H1 (cell line): ENCODE results near the gene CWC27. TPM values are rescaled to one million over a fixed set of nuclear protein-coding genes. Genes with fewer than 3 reads are reported as not detected.

ENCODE experiments used
- CTCF ChIA-PET: fragments of 300-600 bp; sonication (Branson Sonifier 250); formaldehyde crosslinking; loops from one replicate; lab custom pipeline; 2021; ENCODE audit not compliant: partially characterized antibody; lab: Charles Lee
- POLR2A ChIA-PET: fragments of 300-600 bp; sonication (Branson Sonifier 250); formaldehyde crosslinking; loops from one replicate; lab custom pipeline; 2021; ENCODE audit warnings: inconsistent platforms; ENCODE audit not compliant: partially characterized antibody; lab: Charles Lee
- DNase-seq, 2 experiments: peaks; one replicate each; pipeline versions ENCODE4 v3.0.0 to v3.0.0-alpha.2; 2010 to 2022; ENCODE audit warnings: low spot score in 2 of 2, low read depth in 1 of 2, mixed read lengths in 1 of 2
- FAIRE-seq: peaks from 2 replicates; lab custom pipeline; 2011; peaks lifted over from hg19 to GRCh38; lab: Jason Lieb, UNC
- H2AFZ ChIP-seq: 2 replicates; pipeline ENCODE4 v1.8.1; 2012; ENCODE audit warnings: low read length, inconsistent platforms
- H2AK5ac ChIP-seq: 2 replicates; pipeline ENCODE4 v1.6.1; 2013; ENCODE audit warnings: low read depth, low read length
- H2BK120ac ChIP-seq: replicated peaks from 2 replicates; pipeline ENCODE3; 2013; ENCODE audit warnings: low read depth, low read length, inconsistent platforms
- H2BK12ac ChIP-seq: 2 replicates; pipeline ENCODE4 v1.6.1; 2013; ENCODE audit warnings: low read depth, low read length
- H2BK15ac ChIP-seq: 2 replicates; pipeline ENCODE4 v1.6.1; 2013; ENCODE audit warnings: low read length
- H2BK20ac ChIP-seq: 2 replicates; pipeline ENCODE4 v1.6.1; 2013; ENCODE audit warnings: low read length
- H2BK5ac ChIP-seq: 2 replicates; pipeline ENCODE4 v1.6.1; 2013; ENCODE audit warnings: low read depth, low read length
- H3K14ac ChIP-seq: 2 replicates; pipeline ENCODE4 v1.6.1; 2013; ENCODE audit warnings: inconsistent platforms; ENCODE audit not compliant: insufficient read length
- H3K18ac ChIP-seq: 2 replicates; pipeline ENCODE4 v1.6.1; 2013; ENCODE audit warnings: low read length; ENCODE audit errors: extremely low read depth
- H3K23ac ChIP-seq: 2 replicates; pipeline ENCODE4 v1.6.1; 2013; ENCODE audit warnings: inconsistent platforms; ENCODE audit not compliant: insufficient read length
- H3K23me2 ChIP-seq: 2 replicates; pipeline ENCODE4 v1.6.1; 2013; ENCODE audit warnings: low read depth, low read length
- H3K27ac ChIP-seq: 2 replicates; pipeline ENCODE4 v1.6.1; 2011; ENCODE audit warnings: low read depth, low read length, inconsistent platforms
- H3K27me3 ChIP-seq, 4 experiments: replicated peaks in 1 of 4; 1 replicate in 1 of 4; 2 replicates in 3 of 4; pipeline versions ENCODE4 v1.6.1 to v1.8.1; 2011 to 2013; ENCODE audit warnings: low read length in 3 of 4, mild to moderate bottlenecking in 3 of 4, inconsistent platforms in 2 of 4, mixed read lengths in 2 of 4, moderate library complexity in 1 of 4; ENCODE audit not compliant: control insufficient read depth in 3 of 4, insufficient read depth in 3 of 4; ENCODE audit errors: extremely low read depth in 1 of 4
- H3K36me3 ChIP-seq, 4 experiments: 2 replicates each; pipeline versions ENCODE4 v1.6.1 to v1.8.1; 2011 to 2013; ENCODE audit warnings: mild to moderate bottlenecking in 4 of 4, low read length in 3 of 4, moderate library complexity in 2 of 4, control low read depth in 1 of 4, inconsistent platforms in 1 of 4; ENCODE audit not compliant: insufficient read depth in 4 of 4, control insufficient read depth in 2 of 4
- H3K4ac ChIP-seq: replicated peaks from 2 replicates; pipeline ENCODE3; 2013; ENCODE audit warnings: low read length, low read depth, mixed read lengths, inconsistent platforms; ENCODE audit not compliant: insufficient read length
- H3K4me1 ChIP-seq, 4 experiments: replicated peaks in 1 of 4; 1 replicate in 1 of 4; 2 replicates in 3 of 4; pipeline versions ENCODE4 v1.6.1 to v1.8.1; 2011 to 2013; ENCODE audit warnings: low read length in 3 of 4, inconsistent platforms in 2 of 4, mixed read lengths in 1 of 4; ENCODE audit not compliant: insufficient read depth in 4 of 4, control insufficient read depth in 3 of 4
- H3K4me2 ChIP-seq, 2 experiments: 2 replicates each; pipeline versions ENCODE4 v1.6.1 to v1.8.1; 2011 to 2013; ENCODE audit warnings: low read depth in 2 of 2, low read length in 2 of 2, control low read depth in 1 of 2, inconsistent platforms in 1 of 2, mild to moderate bottlenecking in 1 of 2; ENCODE audit not compliant: insufficient read depth in 1 of 2
- H3K4me3 ChIP-seq, 4 experiments: fragments of 200-600, 300-600 bp in 1 of 4; sonication (generic), shearing (Covaris generic), sonication (Bioruptor Twin) in 1 of 4; 2 replicates each; pipeline versions ENCODE4 v1.5.1 to v1.8.1; 2011 to 2016; ENCODE audit warnings: low read length in 4 of 4, low read depth in 3 of 4, control low read depth in 2 of 4, inconsistent platforms in 2 of 4, mild to moderate bottlenecking in 2 of 4, mixed read lengths in 1 of 4, moderate library complexity in 1 of 4; ENCODE audit not compliant: insufficient read depth in 2 of 4; ENCODE audit errors: extremely low read depth in 1 of 4
- H3K56ac ChIP-seq: replicated peaks from 2 replicates; pipeline ENCODE3; 2013; ENCODE audit warnings: low read depth, mild to moderate bottlenecking, mixed read lengths, low read length, inconsistent platforms; ENCODE audit not compliant: insufficient read length
- H3K79me1 ChIP-seq: 2 replicates; pipeline ENCODE4 v1.6.1; 2013; ENCODE audit warnings: low read depth, low read length, control low read depth
- H3K79me2 ChIP-seq, 2 experiments: 2 replicates each; pipeline versions ENCODE4 v1.6.1 to v1.8.1; 2012 to 2013; ENCODE audit warnings: low read length in 2 of 2, mild to moderate bottlenecking in 2 of 2, inconsistent platforms in 1 of 2; ENCODE audit not compliant: insufficient read depth in 2 of 2, control insufficient read depth in 1 of 2
- H3K9ac ChIP-seq, 4 experiments: replicated peaks in 1 of 4; 1 replicate in 1 of 4; 2 replicates in 3 of 4; pipeline versions ENCODE4 v1.6.1 to v1.8.1; 2011 to 2013; ENCODE audit warnings: low read depth in 3 of 4, low read length in 3 of 4, control low read depth in 2 of 4, mild to moderate bottlenecking in 2 of 4, moderate library complexity in 2 of 4, inconsistent platforms in 1 of 4; ENCODE audit errors: extremely low read depth in 1 of 4
- H3K9me3 ChIP-seq, 2 experiments: 2 replicates each; pipeline versions ENCODE4 v1.6.1 to v1.8.1; 2012 to 2013; ENCODE audit warnings: mild to moderate bottlenecking in 2 of 2, moderate library complexity in 2 of 2, control low read depth in 1 of 2, inconsistent platforms in 1 of 2, low read depth in 1 of 2, low read length in 1 of 2, mixed read lengths in 1 of 2; ENCODE audit not compliant: insufficient read depth in 2 of 2
- H4K20me1 ChIP-seq, 2 experiments: replicated peaks in 1 of 2; 2 replicates each; pipeline versions ENCODE3 to v1.8.1; 2011 to 2013; ENCODE audit warnings: inconsistent platforms in 2 of 2, low read length in 2 of 2, mild to moderate bottlenecking in 1 of 2; ENCODE audit not compliant: insufficient read depth in 2 of 2, control insufficient read depth in 1 of 2
- H4K5ac ChIP-seq: 2 replicates; pipeline ENCODE4 v1.6.1; 2013; ENCODE audit warnings: low read length, low read depth, mixed read lengths, inconsistent platforms; ENCODE audit not compliant: insufficient read length
- H4K8ac ChIP-seq: 2 replicates; pipeline ENCODE4 v1.8.0; 2013; ENCODE audit warnings: mild to moderate bottlenecking, moderate library complexity, low read length, inconsistent platforms; ENCODE audit not compliant: insufficient read depth; ENCODE audit errors: extremely low read depth
- H4K91ac ChIP-seq: replicated peaks from 2 replicates; pipeline ENCODE3; 2013; ENCODE audit warnings: low read length, mixed read lengths, inconsistent platforms; ENCODE audit not compliant: insufficient read length
- ATF2 ChIP-seq: IDR thresholded peaks from 2 replicates; pipeline ENCODE4 v1.6.1; 2012; ENCODE audit warnings: low read length, inconsistent platforms
- BRCA1 ChIP-seq: IDR thresholded peaks from 2 replicates; pipeline ENCODE4 v1.6.1; 2012; ENCODE audit warnings: low read depth, low read length, improper control_type of control experiment
- E2F6 ChIP-seq: IDR thresholded peaks from 2 replicates; pipeline ENCODE4 v1.6.1; 2012; ENCODE audit warnings: inconsistent platforms
- EP300 ChIP-seq, 2 experiments: IDR thresholded peaks; 1 replicate in 1 of 2; 2 replicates in 1 of 2; pipeline ENCODE4 v1.6.1; 2011 to 2012; ENCODE audit warnings: low read depth in 2 of 2, low read length in 2 of 2, mild to moderate bottlenecking in 2 of 2, borderline replicate concordance in 1 of 2, inconsistent platforms in 1 of 2, moderate library complexity in 1 of 2
- GABPA ChIP-seq: IDR thresholded peaks from 2 replicates; pipeline ENCODE4 v1.6.1; 2011; ENCODE audit warnings: mild to moderate bottlenecking, low read length, moderate library complexity, borderline replicate concordance; ENCODE audit not compliant: insufficient read depth
- GTF2F1 ChIP-seq: IDR thresholded peaks from 2 replicates; pipeline ENCODE4 v1.6.1; 2012; ENCODE audit warnings: low read depth, low read length, improper control_type of control experiment, borderline replicate concordance
- RAD21 ChIP-seq, 2 experiments: IDR thresholded peaks in 1 of 2; conservative IDR thresholded peaks in 1 of 2; 2 replicates each; pipeline ENCODE4 v1.6.1; 2011; ENCODE audit warnings: low read depth in 2 of 2, low read length in 2 of 2, improper control_type of control experiment in 1 of 2, inconsistent platforms in 1 of 2, mild to moderate bottlenecking in 1 of 2, moderate library complexity in 1 of 2
- RNF2 ChIP-seq: fragments of 200-900, 300-1000 bp; sonication (generic); IDR thresholded peaks from 2 replicates; pipeline ENCODE4 v1.7.1; 2016; ENCODE audit warnings: borderline replicate concordance, low read depth, mild to moderate bottlenecking, antibody characterized with exemption, low read length; ENCODE audit not compliant: poor library complexity, severe bottlenecking; ENCODE audit errors: missing control alignments
- SIRT6 ChIP-seq: IDR thresholded peaks from one replicate; pipeline ENCODE4 v1.7.1; 2012; ENCODE audit warnings: low read length, inconsistent platforms
- ZNF274 ChIP-seq: IDR thresholded peaks from 2 replicates; pipeline ENCODE4 v1.7.0; 2012; ENCODE audit warnings: low read length, borderline replicate concordance; ENCODE audit errors: extremely low read depth
- WGBS, 2 experiments: shearing (Covaris generic) in 1 of 2; methylation state at CpG; one replicate each; pipeline versions ENCODE4 v1.1.6 to v1.1.7; 2013 to 2015; ENCODE audit warnings: low lambda C conversion rate in 2 of 2, mixed read lengths in 2 of 2, inconsistent platforms in 1 of 2, low coverage in 1 of 2, missing lambda C conversion rate in 1 of 2; ENCODE audit not compliant: insufficient replicate concordance in 2 of 2, insufficient coverage in 1 of 2, insufficient read length in 1 of 2; ENCODE audit errors: extremely low coverage in 1 of 2, missing lambda C conversion rate in 1 of 2; 5-methylcytosine and 5-hydroxymethylcytosine counted together
- polyA plus RNA-seq, 7 experiments: library from polyadenylated mRNA; depleted of rRNA in 3 of 7; stranded (reverse) in 5 of 7; unstranded in 2 of 7; fragments of >200 nt in 5 of 7; fragments of 200-250 nt in 2 of 7; gene quantifications; 1 replicate in 5 of 7; 2 replicates in 1 of 7; 4 replicates in 1 of 7; pipeline versions ENCODE4 v1.2.1 to v1.2.3, GENCODE V29; 2011 to 2013; ENCODE audit warnings: missing spikeins in 2 of 7, mixed read lengths in 2 of 7
- total RNA-seq: library from RNA; stranded (reverse); fragmentation: NEBNext Ultra II Directional; extraction: Animal tissue kit (Norgen Biotek cat#: 25700); gene quantifications from 2 replicates; pipeline ENCODE4 v1.2.1, GENCODE V29; 2021

Gene CWC27
- total and polyA plus RNA-seq, 2 of the 8 experiments (the other 6 are each of a cell fraction or from before 2014, with no cell fraction given), result 24.9 to 43.4 TPM

- FAIRE-seq (no peak), DNase-seq (no peak)
- no peaks in the 10 kb centered on the region for H4K20me1 ChIP-seq
- H3K14ac ChIP-seq, result no peak overlapping the region
- H3K36me3 ChIP-seq, result peaks cover 0 to 7% (median 1%) of the 10 kb centered on the region in 4 experiments; a peak in 2 of 8 replicates
- 0 out of 4 replicates have a peak, but pooled peaks cover 0 to 2% of the 10 kb centered on the region in 2 experiments for H3K9me3 ChIP-seq
- H3K56ac ChIP-seq, result no peak overlapping the region
- no peak overlapping the region for H3K23ac ChIP-seq
- ChIA-PET POLR2A (interaction anchor here (1.6 kb wide), 1 partner anchor 15 kb away, joined by 3 read pairs; no protein-coding TSS in a partner anchor), CTCF (no interaction called here)
- no peaks in the 10 kb centered on the region; a peak in 1 of 7 replicates for H3K4me1 ChIP-seq
- H2AK5ac ChIP-seq, result no peak overlapping the region
- no peaks in the 10 kb centered on the region for H3K23me2 ChIP-seq
- H3K4me3 ChIP-seq, result no peak overlapping the region
- no peak overlapping the region for H4K5ac ChIP-seq
- no peak overlapping the region for H2BK5ac ChIP-seq
- no peak overlapping the region for H2BK120ac ChIP-seq
- no peak overlapping the region for H3K9ac ChIP-seq
- H2BK12ac ChIP-seq, result no peak overlapping the region
- H3K4ac ChIP-seq, result no peak overlapping the region
- H4K91ac ChIP-seq, result no peak overlapping the region
- H2BK15ac ChIP-seq, result no peak overlapping the region
- H2AFZ ChIP-seq, result no peak overlapping the region
- H3K79me2 ChIP-seq, result no peaks in the 10 kb centered on the region
- no peak overlapping the region for H3K4me2 ChIP-seq
- no peaks in the 10 kb centered on the region for H3K27me3 ChIP-seq
- no peak overlapping the region for H3K27ac ChIP-seq
- H4K8ac ChIP-seq, result no peak overlapping the region
- H2BK20ac ChIP-seq, result no peak overlapping the region
- 100% methylated on average over 1 of the region's 1 CpG; no CpG with 5 or more reads in 1 of the 2 experiments for WGBS, 2 experiments
- no peak overlapping the region for H3K18ac ChIP-seq
- no peaks in the 10 kb centered on the region for H3K79me1 ChIP-seq
- TF ChIP-seq E2F6 (no peak), RAD21 (IDR thresholded peaks at IDR 0.05 in 1 of 2, conservative IDR thresholded peaks at IDR 0.05 in 1 of 2; ENCODE audit: low read depth in 2 of 2, low read length in 2 of 2) (no peak), RNF2 (no peak), BRCA1 (no peak), EP300 (IDR thresholded peaks at IDR 0.05; ENCODE audit: borderline replicate concordance in 1 of 2, low read depth in 2 of 2, low read length in 2 of 2) (no peak), GTF2F1 (no peak), ATF2 (no peak), GABPA (no peak), ZNF274 (no peak), SIRT6 (no peak)
Measured at GRCh38 chr5:64840958-64841357, 72.2 kb downstream of the CWC27 start.
